ENCODE data around the gene CT45A3.
"Not testable (repeated sequence)": the region's sequence is repeated elsewhere in the genome, so short reads cannot be mapped to it uniquely, and the experiment has no call there.

The CT45A3 gene, protein sequence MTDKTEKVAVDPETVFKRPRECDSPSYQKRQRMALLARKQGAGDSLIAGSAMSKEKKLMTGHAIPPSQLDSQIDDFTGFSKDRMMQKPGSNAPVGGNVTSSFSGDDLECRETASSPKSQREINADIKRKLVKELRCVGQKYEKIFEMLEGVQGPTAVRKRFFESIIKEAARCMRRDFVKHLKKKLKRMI

DNA sequence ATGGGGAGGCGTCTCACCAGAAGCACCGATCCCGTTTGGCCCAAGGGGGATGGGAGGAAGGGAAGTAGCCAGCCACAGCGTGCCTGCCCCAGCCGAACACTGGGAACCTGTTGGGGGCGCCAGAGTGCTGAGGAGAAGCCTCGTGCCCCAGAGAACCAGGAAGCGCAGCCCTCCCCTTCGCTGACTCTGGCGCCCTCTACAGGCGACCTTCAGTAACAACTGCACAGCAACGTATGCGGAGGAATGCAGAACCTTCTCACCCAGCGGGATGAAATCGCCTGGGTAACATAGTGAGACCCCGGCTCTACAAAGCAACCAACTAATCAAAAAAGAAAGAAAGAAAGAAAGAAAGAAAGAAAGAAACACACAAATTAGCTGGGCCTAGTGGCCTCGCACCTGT, at the start of gene CT45A3:
Gene CT45A3, minus strand, starts transcription at position 101 of the 400 bp plus-strand sequence. CDS start 3,747 bp downstream, outside the sequence.
- not testable (repeated sequence) for DNase-seq

DNA sequence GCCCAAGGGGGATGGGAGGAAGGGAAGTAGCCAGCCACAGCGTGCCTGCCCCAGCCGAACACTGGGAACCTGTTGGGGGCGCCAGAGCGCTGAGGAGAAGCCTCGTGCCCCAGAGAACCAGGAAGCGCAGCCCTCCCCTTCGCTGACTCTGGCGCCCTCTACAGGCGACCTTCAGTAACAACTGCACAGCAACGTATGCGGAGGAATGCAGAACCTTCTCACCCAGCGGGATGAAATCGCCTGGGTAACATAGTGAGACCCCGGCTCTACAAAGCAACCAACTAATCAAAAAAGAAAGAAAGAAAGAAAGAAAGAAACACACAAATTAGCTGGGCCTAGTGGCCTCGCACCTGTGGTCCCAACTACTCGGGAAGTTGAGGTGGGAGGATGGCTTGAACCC, 34.7 kb upstream of the CT45A3 start, which contains the start of gene CT45A6:
Gene CT45A6, minus strand, starts transcription at position 101 of the 400 bp plus-strand sequence. CDS start 3,794 bp downstream, outside the sequence.
- not testable (repeated sequence) for DNase-seq

DNA sequence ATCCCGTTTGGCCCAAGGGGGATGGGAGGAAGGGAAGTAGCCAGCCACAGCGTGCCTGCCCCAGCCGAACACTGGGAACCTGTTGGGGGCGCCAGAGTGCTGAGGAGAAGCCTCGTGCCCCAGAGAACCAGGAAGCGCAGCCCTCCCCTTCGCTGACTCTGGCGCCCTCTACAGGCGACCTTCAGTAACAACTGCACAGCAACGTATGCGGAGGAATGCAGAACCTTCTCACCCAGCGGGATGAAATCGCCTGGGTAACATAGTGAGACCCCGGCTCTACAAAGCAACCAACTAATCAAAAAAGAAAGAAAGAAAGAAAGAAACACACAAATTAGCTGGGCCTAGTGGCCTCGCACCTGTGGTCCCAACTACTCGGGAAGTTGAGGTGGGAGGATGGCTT, 17.4 kb upstream of the CT45A3 start, which contains the start of gene CT45A5:
Gene CT45A5, minus strand, starts transcription at position 101 of the 400 bp plus-strand sequence. CDS start 3,774 bp downstream, outside the sequence.
- DNase-seq: not testable (repeated sequence)

DNA sequence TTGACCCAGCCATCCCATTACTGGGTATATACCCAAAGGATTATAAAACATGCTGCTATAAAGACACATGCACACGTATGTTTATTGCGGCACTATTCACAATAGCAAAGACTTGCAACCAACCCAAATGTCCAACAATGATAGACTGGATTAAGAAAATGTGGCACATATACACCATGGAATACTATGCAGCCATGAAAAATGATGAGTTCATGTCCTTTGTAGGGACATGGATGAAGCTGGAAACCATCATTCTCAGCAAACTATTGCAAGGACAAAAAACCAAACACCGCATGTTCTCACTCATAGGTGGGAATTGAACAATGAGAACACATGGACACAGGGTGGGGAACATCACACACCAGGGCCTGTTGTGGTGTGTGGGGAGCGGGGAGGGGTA, 23.3 kb downstream of the CT45A3 start:
- not testable (repeated sequence) for DNase-seq

DNA sequence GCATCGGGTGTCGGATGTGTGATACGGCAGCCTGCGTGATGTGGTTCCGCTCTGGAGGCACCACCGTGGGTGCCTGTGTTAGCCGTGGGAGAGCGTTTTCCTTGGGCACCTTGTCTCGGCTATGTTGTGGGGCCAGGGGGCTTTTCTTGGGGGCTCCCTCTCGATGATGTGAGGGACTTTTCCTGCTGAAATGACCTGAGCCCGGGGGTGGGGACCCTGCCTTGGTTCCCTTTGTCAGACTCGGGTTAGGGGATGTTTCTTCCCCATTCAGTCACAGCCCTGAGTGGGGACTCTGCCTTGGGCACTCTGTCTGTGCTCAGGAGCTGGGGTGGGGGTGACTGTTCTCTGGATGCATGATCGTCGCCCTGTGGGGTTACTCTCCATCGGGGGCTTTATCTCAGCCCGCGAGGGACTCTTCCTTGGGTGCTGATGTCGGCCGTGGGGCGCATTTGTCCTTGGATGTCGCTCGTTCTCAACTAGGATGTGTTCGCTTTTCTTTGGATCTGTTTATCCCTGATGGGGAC, 26.7 kb downstream of the CT45A3 start:
- no peak for DNase-seq

DNA sequence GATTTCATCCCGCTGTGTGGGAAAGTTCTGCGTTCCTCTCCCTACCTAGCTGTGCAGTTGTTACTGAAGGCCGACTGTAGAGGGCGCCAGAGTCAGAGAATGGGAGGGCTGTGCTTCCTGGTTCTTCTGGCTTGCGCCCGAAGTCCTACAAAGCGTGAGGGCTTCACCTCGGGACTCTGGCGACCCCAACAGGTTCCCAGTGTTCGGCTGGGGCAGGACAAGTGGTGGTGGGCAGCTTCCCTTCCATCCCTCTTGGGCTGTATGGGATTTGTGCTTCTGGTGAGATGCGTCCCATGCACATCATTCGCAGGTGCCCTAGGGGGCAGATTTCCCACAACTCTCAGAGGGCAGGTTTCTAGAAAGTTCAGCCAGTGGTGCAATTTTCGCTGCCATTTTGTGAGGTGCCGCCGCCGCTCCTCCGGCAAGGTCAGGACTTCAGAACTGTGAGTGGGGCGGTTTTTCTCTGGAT, 27.3 kb downstream of the CT45A3 start:
- no peak for DNase-seq

DNA sequence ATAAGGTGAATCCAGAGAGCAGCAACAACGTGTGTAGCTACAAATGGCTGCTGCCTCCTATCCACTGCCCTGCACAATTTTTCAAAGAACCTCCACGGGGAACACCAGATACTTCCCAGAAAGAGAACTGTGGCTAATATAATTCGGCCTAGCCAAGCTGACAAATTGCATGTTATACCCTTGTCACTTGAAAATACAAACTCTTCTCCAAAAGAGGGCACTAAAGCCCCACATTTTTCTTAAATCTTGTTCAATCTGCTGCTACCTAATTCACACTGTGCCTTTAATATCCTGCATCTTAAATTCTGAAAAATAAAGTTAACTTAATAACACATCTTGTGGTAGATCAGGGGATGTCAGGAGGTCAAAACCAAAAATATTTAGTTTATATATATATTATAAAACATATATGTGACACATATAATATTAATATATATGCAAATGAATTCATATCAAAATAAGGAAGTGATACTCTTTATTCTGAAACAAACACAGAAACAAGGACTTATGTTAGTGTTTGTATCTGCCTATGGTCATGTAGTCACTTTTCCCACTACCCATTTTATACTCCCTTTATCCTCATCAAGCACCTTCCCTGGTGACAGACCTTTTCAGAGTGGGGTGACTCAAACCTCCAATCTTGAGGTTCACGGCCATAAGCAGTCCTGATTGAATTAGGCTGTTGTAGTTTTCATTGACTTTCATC, 30.5 kb downstream of the CT45A3 start:
- DNase-seq: no peak

DNA sequence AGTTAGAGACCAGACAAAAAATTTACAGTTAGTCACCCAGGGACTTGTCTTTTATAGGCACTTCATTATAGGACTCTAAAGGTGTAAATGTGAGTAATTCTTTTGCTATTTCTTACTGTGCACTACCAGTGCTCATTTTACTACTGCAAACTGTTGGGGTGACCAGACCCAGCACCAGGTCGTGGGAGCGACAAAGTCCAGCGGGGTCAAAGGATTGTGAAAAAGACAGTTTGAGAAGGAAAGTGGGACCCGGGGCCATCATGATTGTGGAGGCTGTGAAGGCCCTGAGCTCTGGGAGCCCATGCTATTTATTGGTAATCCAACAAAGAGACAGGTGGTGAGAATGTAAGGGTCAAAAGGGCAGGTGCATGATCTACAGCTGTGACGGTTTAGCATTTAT, 33.3 kb downstream of the CT45A3 start:
- not testable (repeated sequence) for DNase-seq

DNA sequence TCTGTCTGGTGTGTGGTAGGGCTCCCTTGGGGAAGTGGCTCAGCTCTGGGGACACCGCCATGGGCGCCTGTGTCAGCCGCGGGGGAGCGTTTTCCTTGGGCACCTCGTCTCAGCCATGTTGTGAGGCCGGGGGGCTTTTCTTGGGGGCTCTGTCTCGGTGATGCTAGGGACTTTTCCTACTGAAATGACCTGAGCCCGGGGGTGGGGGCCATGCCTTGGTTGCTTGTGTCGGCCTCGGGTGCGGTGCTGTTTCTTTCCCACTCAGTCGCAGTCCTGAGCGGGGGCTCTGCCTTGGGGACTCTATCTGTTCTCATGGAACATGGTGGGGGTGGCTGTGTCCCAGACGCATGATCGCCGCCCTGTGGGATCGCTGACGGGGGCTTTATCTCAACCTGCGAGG, 54.2 kb downstream of the CT45A3 start:
- no peak for DNase-seq

DNA sequence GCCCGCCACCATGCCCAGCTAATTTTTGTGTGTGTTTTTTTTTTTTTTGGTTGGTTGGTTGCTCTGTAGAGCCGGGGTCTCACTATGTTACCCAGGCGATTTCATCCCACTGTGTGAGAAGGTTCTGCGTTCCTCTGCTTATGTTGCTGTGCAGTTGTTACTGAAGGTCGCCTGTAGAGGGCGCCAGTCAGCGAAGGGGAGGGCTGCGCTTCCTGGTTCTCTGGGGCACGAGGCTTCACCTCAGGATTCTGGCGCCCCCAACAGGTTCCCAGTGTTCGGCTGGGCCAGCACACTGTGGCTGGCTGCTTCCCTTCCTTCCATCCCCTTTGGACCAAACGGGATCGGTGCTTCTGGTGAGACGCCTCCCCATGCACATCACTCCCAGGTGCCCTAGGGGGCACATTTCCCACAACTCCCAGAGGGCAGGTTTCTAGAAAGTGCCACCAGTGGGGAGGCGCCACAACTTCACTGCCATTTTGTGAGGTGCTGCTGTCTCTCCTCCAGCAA, 54.8 kb downstream of the CT45A3 start, which contains the start of gene CT45A1:
Gene CT45A1, plus strand, starts transcription at position 457 of the 507 bp plus-strand sequence. CDS start 5,302 bp downstream, outside the sequence.
- DNase-seq: not testable (repeated sequence)

All from NCI-H2227 treated with DMSO at 0.1 percent for 48 hours (cell line).